NK-92 treated with Interleukin-12 subunit alpha and Interleukin-12 subunit beta, amount 100 ng/mL, for 24 hours (cell line): ENCODE measurements around the gene NCOA4.
"Not testable (repeated sequence)": the region's sequence is repeated elsewhere in the genome, so short reads cannot be mapped to it uniquely, and the experiment has no call there.

Experiments used
- DNase-seq: peaks from one replicate; lab custom pipeline; 2025; lab: John Stamatoyannopoulos, UW

NCOA4 gene

GRCh38 chr10:46052057-46052790 lies 21.8 kb upstream of the NCOA4 start:
- DNase-seq = no peak

- no peak for DNase-seq
Measured at GRCh38 chr10:46050941-46051623, 20.7 kb upstream of the NCOA4 start.

- not testable (repeated sequence) for DNase-seq
Measured at GRCh38 chr10:46049497-46049831, 19.0 kb upstream of the NCOA4 start.

GRCh38 chr10:46048152-46048551 lies 17.7 kb upstream of the NCOA4 start:
- no peak for DNase-seq

GRCh38 chr10:46046261-46046660 lies 15.8 kb upstream of the NCOA4 start, which contains the start of gene MSMB:
MSMB (minus strand) TSS chr10:46046269; CDS start chr10:46046237, 32 bp downstream.
- no peak for DNase-seq

GRCh38 chr10:46042527-46042926 lies 12.1 kb upstream of the NCOA4 start:
- no peak for DNase-seq

- DNase-seq = no peak
Measured at GRCh38 chr10:46040004-46040403, 9.6 kb upstream of the NCOA4 start.

GRCh38 chr10:46037107-46037825 lies 6.8 kb upstream of the NCOA4 start:
- DNase-seq = no peak

GRCh38 chr10:46035923-46036849 lies 5.8 kb upstream of the NCOA4 start:
- no peak for DNase-seq

- no peak for DNase-seq
Measured at GRCh38 chr10:46033602-46034011, 3.2 kb upstream of the NCOA4 start.

- DNase-seq = no peak
Measured at GRCh38 chr10:46031648-46032532, 1.5 kb upstream of the NCOA4 start.

- DNase-seq = no peak
Measured at GRCh38 chr10:46029461-46030030, 877 bp downstream of the NCOA4 start.

GRCh38 chr10:46028584-46029460 lies 1.6 kb downstream of the NCOA4 start:
- DNase-seq = no peak

- no peak for DNase-seq
Measured at GRCh38 chr10:46026106-46026505, 4.3 kb downstream of the NCOA4 start.

GRCh38 chr10:46025406-46025805 lies 5.0 kb downstream of the NCOA4 start:
- no peak for DNase-seq

- no peak for DNase-seq
Measured at GRCh38 chr10:46024948-46025347, 5.5 kb downstream of the NCOA4 start.

- DNase-seq = no peak
Measured at GRCh38 chr10:46022978-46023702, 7.3 kb downstream of the NCOA4 start.

GRCh38 chr10:46020344-46020657 lies 10.1 kb downstream of the NCOA4 start:
- DNase-seq = no peak
